Ovary (tissue), 9 donors: ENCODE measurements around the gene ARID3C. TPM values are rescaled to one million over a fixed set of nuclear protein-coding genes. Genes with fewer than 3 reads are reported as not detected.

Source experiments
- DNase-seq, 5 donors: peaks; one replicate each; pipeline ENCODE4 v3.0.0-alpha.2; 2019 to 2020
- H3K27ac ChIP-seq, 2 donors: fragments of 200-600 bp; one replicate each; pipeline versions ENCODE4 v1.5.1 to v1.8.0; 2019 to 2022
- H3K27me3 ChIP-seq: fragments of 200-600 bp; one replicate; pipeline ENCODE4 v1.8.0; 2022
- H3K36me3 ChIP-seq: fragments of 200-600 bp; sonication (generic); one replicate; pipeline ENCODE4 v1.5.1; 2019
- H3K4me1 ChIP-seq: one replicate; pipeline ENCODE4 v1.8.1; 2013; ENCODE audit warnings: mild to moderate bottlenecking, moderate library complexity; ENCODE audit not compliant: insufficient read depth
- H3K4me3 ChIP-seq: fragments of 200-600 bp; sonication (generic); one replicate; pipeline ENCODE4 v1.5.1; 2017
- H3K9me3 ChIP-seq, 2 donors: fragments of 200-600 bp in 1 of 2; sonication (generic) in 1 of 2; one replicate each; pipeline versions ENCODE4 v1.5.1 to v1.8.1; 2013 to 2019; ENCODE audit warnings: mild to moderate bottlenecking in 1 of 2, moderate library complexity in 1 of 2
- CTCF ChIP-seq, 3 donors: fragments of 450-650 bp in 2 of 3; fragments of 200-600 bp in 1 of 3; IDR thresholded peaks; one replicate each; pipeline versions ENCODE4 v1.5.1 to v1.8.0; 2016 to 2022; ENCODE audit warnings: antibody characterized with exemption in 3 of 3, mild to moderate bottlenecking in 1 of 3
- EP300 ChIP-seq: sonication (generic); formaldehyde crosslinking; IDR thresholded peaks from one replicate; pipeline ENCODE4 v1.6.1; 2017; ENCODE audit warnings: antibody characterized with exemption
- POLR2A ChIP-seq: fragments of 450-650 bp; IDR thresholded peaks from one replicate; pipeline ENCODE4 v1.6.1; 2017; ENCODE audit warnings: antibody characterized with exemption, mild to moderate bottlenecking, moderate library complexity
- WGBS, 3 donors: extraction: QIAGEN DNeasy Blood & Tissue Kit in 1 of 3; methylation state at CpG; one replicate each; pipeline versions ENCODE4 v1.1.5 to v1.1.7; 2013 to 2017; 5-methylcytosine and 5-hydroxymethylcytosine counted together
- intact Hi-C, 4 donors: fragments of 100-400 bp; cut with DNase I; formaldehyde crosslinking; loops; one replicate each; pipeline versions ENCODE4 v1.11.0 to v1.15.1; 2022 to 2023
- polyA plus RNA-seq, 2 donors: library from polyadenylated mRNA; stranded (reverse); fragments of 200-250 nt in 1 of 2; fragments of 350-450 nt in 1 of 2; fragmentation: Illumina TruSeq in 1 of 2; extraction: RNeasy Lipid Tissue Mini Kit (QIAGEN cat#74804) in 1 of 2; gene quantifications; one replicate each; pipeline ENCODE4 v1.2.3, GENCODE V29; 2013 to 2014
- total RNA-seq, 7 donors: library from RNA; depleted of rRNA in 2 of 7; stranded (reverse); fragments of >200 nt in 2 of 7; fragmentation: NEBNext Ultra II Directional in 3 of 7; extraction: Animal tissue kit (Norgen Biotek cat#: 25700) in 3 of 7; gene quantifications; one replicate each; pipeline versions ENCODE4 v1.1.0 to v1.2.4, GENCODE V29; 2016 to 2023
- donor health status: DM: no; HTN: no; CAD: no; lungs with moderate emphysema.
- donor health status: DM: no; HTN: no; CAD: no.
- donor health status: Bipolar disorder and iron deficiency.
- donor health status: DM: yes; HTN: yes; CAD: no.
- donor health status: DM: no; HTN: no; CAD: no.
- donor health status: DM: yes; HTN: yes; CAD: no.

The ARID3C gene
- total and polyA plus RNA-seq, 9 donors = 0.07 to 0.40 TPM; not detected in 7

- H3K4me3 ChIP-seq = no peak overlapping the region
- no peaks in the 10 kb centered on the region for H3K36me3 ChIP-seq
- H3K4me1 ChIP-seq = peaks cover 48% of the 10 kb centered on the region
- no peak for TF ChIP-seq EP300
- TF ChIP-seq CTCF (IDR thresholded peaks at IDR 0.05) = no peak
- TF ChIP-seq POLR2A = no peak
- intact Hi-C loops = no loop called here
- no peaks in the 10 kb centered on the region for H3K27me3 ChIP-seq
- DNase-seq = peak in 4 of 5 donors; percentile 48 to 71 (median 64)
- H3K9me3 ChIP-seq = no peaks in the 10 kb centered on the region
- H3K27ac ChIP-seq = peak overlapping the region in 1 of 2 donors; percentile 81
- WGBS, 3 donors = 37 to 49% (median 42%) methylated on average over 5 of the region's 5 CpGs
Observed at GRCh38 chr9:34650816-34651215, 21.9 kb upstream of the ARID3C start.

- Histone ChIP-seq H3K27me3 (no peaks in the 10 kb centered on the region), H3K4me3 (no peak overlapping the region), H3K27ac (no peak overlapping the region), H3K9me3 (no peaks in the 10 kb centered on the region), H3K36me3 (no peaks in the 10 kb centered on the region), H3K4me1 (peaks cover 33% of the 10 kb centered on the region)
- intact Hi-C loops = no loop called here
- no peak for DNase-seq
- no peak for TF ChIP-seq POLR2A
- no peak for TF ChIP-seq CTCF (IDR thresholded peaks at IDR 0.05)
- TF ChIP-seq EP300 = no peak
- WGBS, 3 donors = 90 to 94% (median 93%) methylated on average over 8 of the region's 8 CpGs
Observed at GRCh38 chr9:34648673-34649072, 19.8 kb upstream of the ARID3C start.

- H3K36me3 ChIP-seq = no peaks in the 10 kb centered on the region
- intact Hi-C loops = no loop called here
- DNase-seq = no peak
- 56 to 77% (median 58%) methylated on average over 10 of the region's 10 CpGs for WGBS, 3 donors
- H3K27ac ChIP-seq = peak overlapping the region in 1 of 2 donors; percentile 54
- H3K27me3 ChIP-seq = no peaks in the 10 kb centered on the region
- TF ChIP-seq EP300 = no peak
- no peak for TF ChIP-seq CTCF (IDR thresholded peaks at IDR 0.05)
- no peak for TF ChIP-seq POLR2A
- peaks cover 24% of the 10 kb centered on the region for H3K4me1 ChIP-seq
- peak overlapping the region; percentile 82 for H3K4me3 ChIP-seq
- no peaks in the 10 kb centered on the region for H3K9me3 ChIP-seq
Observed at GRCh38 chr9:34647651-34648050, 18.8 kb upstream of the ARID3C start.

GRCh38 chr9:34647084-34647403 lies 18.2 kb upstream of the ARID3C start:
- Histone ChIP-seq H3K27me3 (no peaks in the 10 kb centered on the region), H3K4me1 (peaks cover 19% of the 10 kb centered on the region), H3K27ac (peak overlapping the region; percentile 54 to 79), H3K4me3 (peak overlapping the region; percentile 82), H3K36me3 (no peaks in the 10 kb centered on the region), H3K9me3 (no peaks in the 10 kb centered on the region)
- DNase-seq = no peak
- no peak for TF ChIP-seq CTCF (IDR thresholded peaks at IDR 0.05)
- TF ChIP-seq POLR2A = no peak
- TF ChIP-seq EP300 = no peak
- WGBS, 3 donors = 3 to 13% (median 5%) methylated on average over 8 of the region's 8 CpGs
- intact Hi-C loops = no loop called here
